Loucy (cell line): ENCODE measurements around the gene RAB29.

Experiments
- CTCF ChIP-seq: fragments of 200-600 bp; sonication (generic); conservative IDR thresholded peaks from 2 replicates; pipeline ENCODE4 v1.5.1; 2014; ENCODE audit warnings: mild to moderate bottlenecking, antibody characterized with exemption, low read length
- EZH2phosphoT487 ChIP-seq: fragments of 200-600 bp; IDR thresholded peaks from 2 replicates; pipeline ENCODE4 v1.6.1; 2018; ENCODE audit warnings: antibody characterized with exemption, mild to moderate bottlenecking, moderate library complexity, borderline replicate concordance

GRCh38 chr1:205803986-205804385, 28.7 kb upstream of the RAB29 start:
- TF ChIP-seq CTCF (no peak), EZH2phosphoT487 (no peak)
